Mesodermal cell (in vitro differentiated cells): ENCODE results near the gene AKR1C2. TPM values are rescaled to one million over a fixed set of nuclear protein-coding genes. Genes with fewer than 3 reads are reported as not detected.
A peak's percentile ranks its signal among the peaks of the same experiment; 100 is the strongest.
"Not testable (repeated sequence)": the region's sequence is repeated elsewhere in the genome, so short reads cannot be mapped to it uniquely, and the experiment has no call there.

Experiments
- H3K27ac ChIP-seq: 2 replicates; pipeline ENCODE4 v1.7.0; 2013; ENCODE audit warnings: mild to moderate bottlenecking, low read depth, low read length, moderate library complexity; ENCODE audit not compliant: severe bottlenecking
- H3K36me3 ChIP-seq: 2 replicates; pipeline ENCODE4 v1.7.1; 2013; ENCODE audit warnings: mild to moderate bottlenecking, low read length, moderate library complexity; ENCODE audit not compliant: control insufficient read depth, insufficient read depth
- H3K4me1 ChIP-seq: one replicate; pipeline ENCODE4 v1.7.1; 2013; ENCODE audit warnings: mild to moderate bottlenecking, low read length; ENCODE audit not compliant: insufficient read depth, control insufficient read depth, poor library complexity, severe bottlenecking
- H3K4me3 ChIP-seq: 2 replicates; pipeline ENCODE4 v1.7.0; 2013; ENCODE audit warnings: low read length, control low read depth, mild to moderate bottlenecking; ENCODE audit not compliant: insufficient read depth, poor library complexity, severe bottlenecking; ENCODE audit errors: extremely low read depth
- H3K9me3 ChIP-seq: 2 replicates; pipeline ENCODE4 v1.7.1; 2013; ENCODE audit warnings: mild to moderate bottlenecking, low read length, moderate library complexity; ENCODE audit not compliant: control insufficient read depth
- WGBS, 2 experiments: methylation state at CpG; one replicate each; pipeline ENCODE4 v1.1.5; 2013; ENCODE audit warnings: missing lambda C conversion rate in 2 of 2; ENCODE audit not compliant: insufficient coverage in 2 of 2; 5-methylcytosine and 5-hydroxymethylcytosine counted together
- polyA plus RNA-seq, 2 experiments: library from polyadenylated mRNA; stranded (reverse); fragments of 50-300 nt; gene quantifications; one replicate each; pipeline ENCODE4 v1.2.3, GENCODE V29; 2013

The AKR1C2 gene
- 7.3 TPM for polyA plus RNA-seq (2013, experiment 1 of 2)
- 5.5 TPM for polyA plus RNA-seq (2013, experiment 2 of 2)

DNA sequence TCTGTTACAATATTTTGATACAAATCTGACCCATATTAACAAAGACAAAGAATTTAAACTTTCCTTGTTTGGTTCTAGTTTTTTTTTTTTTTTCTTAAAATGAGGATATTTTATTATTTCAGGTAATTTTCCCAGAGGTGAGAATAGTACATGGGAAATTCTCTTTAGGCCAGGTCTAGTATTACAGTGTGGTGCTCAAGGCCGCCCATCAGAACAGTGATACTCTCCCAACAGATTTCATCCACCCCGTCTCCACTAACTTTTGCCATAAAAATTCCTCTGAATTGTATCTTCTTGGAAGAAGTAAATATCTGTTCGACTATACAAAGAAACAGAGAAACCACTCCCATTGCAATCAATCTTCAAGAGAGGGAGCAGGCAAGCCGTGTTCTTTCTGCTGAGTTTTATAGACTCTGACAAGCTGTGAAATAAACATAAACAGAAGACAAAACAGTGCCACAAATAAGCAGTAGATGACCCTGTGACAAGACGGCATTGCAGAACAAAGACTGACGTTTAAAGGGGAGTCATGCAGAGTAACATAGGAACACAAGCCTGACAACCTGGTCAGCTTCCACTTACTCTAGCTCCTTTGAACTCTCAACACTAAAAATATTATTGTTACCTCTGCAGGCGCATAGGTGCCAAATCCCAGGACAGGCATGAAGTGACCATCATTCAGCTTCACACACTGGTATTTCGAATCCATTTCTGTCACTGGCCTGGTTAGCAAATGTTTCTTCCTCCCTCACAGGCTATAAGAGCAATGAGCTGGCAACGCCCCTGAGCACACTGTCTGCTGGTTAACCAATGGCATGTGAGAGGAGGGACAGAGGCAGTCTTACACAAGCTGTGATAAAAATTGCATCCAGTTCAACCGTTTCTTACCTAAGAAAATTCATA lies at the start of gene AKR1C2:
Gene AKR1C2, minus strand, starts transcription at position 731 of the 903 bp plus-strand sequence. Its CDS starts 22 bp downstream, at position 709.
- not testable (repeated sequence) for H3K36me3 ChIP-seq, H3K9me3 ChIP-seq, H3K4me1 ChIP-seq, H3K27ac ChIP-seq, H3K4me3 ChIP-seq
- 29% methylated on average over 1 of the region's 10 CpGs; no CpG with 5 or more reads in 1 of the 2 experiments for WGBS, 2 experiments

DNA sequence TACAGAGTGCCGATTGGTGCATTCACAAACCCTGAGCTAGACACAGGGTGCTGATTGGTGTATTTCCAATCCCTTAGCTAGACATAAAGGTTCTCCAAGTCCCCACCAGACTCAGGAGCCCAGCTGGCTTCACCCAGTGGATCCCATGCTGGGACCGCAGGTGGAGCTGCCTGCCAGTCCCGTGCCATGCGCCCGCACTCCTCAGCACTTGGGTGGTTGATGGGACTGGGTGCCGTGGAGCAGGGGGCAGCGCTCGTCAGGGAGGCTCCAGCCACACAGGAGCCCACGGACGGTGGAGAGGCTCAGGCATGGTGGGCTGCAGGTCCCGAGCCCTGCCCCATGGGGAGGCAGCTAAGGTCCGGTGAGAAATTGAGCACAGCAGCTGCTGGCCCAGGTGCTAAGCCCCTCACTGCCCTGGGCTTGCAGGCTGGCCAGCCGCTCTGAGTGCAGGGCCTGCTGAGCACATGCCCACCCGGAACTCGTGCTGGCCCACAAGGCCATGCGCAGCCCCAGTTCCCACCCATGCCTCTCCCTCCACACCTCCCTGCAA lies 49.4 kb upstream of the AKR1C2 start:
- not testable (repeated sequence) for H3K27ac ChIP-seq, H3K36me3 ChIP-seq, H3K4me3 ChIP-seq, H3K9me3 ChIP-seq, H3K4me1 ChIP-seq
- WGBS, 2 experiments = 86 to 94% methylated on average over 13 to 14 of the region's 16 CpGs

DNA sequence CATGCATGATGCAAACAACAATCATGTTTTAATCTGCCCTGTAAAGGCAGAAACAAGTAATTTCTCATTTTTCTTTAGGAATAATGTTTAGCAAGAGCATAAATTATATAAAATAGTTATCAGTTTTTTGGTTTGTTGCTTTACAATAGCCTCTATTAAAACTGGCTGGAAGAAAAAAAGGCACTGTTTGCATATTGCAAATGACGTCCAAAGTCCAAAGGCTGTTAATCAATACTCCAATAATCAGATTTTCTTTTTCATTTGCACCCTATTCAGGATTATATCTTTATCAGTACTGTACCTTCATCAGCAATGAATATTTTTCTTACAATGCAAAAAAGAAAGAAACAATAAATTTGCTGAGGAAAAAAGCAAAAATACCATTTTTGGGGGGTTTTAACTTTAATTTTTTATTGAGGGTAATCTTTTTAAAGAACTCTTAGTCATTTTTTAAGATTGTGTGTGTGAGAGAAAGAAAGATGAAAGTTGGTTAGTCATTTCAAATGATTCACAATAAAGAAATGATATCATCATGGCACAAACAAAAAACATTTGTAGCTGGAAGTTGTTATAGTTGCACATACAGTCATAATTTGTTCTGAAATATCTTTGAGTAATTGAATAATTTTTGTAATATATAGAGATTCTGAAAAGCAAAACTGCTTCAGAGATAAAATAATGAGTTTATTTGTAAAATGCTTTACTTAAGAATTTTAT lies 44.4 kb upstream of the AKR1C2 start:
- Histone ChIP-seq H3K27ac (no peak overlapping the region), H3K9me3 (no peaks in the 10 kb centered on the region), H3K36me3 (no peaks in the 10 kb centered on the region), H3K4me1 (no peaks in the 10 kb centered on the region), H3K4me3 (no peak overlapping the region)
- no CpG with 5 or more reads among the region's 1 CpG for WGBS, 2 experiments

DNA sequence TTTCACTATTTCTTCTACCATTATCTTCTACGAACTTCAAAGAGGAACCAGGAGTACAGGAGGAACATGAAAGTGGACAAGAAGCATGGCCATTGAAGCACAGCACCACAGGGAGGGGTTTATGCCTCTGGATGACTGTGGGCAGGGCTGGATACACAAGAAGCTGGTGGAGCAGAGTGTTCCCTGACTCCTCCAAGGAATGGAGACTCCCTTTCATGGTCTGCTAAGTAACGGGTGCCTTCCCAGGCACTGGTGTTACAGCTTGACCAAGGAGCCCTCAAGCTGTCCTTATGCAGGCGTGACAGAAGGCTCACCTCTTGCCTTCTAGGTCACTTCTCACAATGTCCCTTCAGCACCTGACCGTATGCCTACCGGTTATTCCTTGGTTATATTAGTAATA lies 43.4 kb upstream of the AKR1C2 start:
- not testable (repeated sequence) for H3K4me3 ChIP-seq, H3K36me3 ChIP-seq, H3K27ac ChIP-seq, H3K9me3 ChIP-seq, H3K4me1 ChIP-seq
- 88 to 97% methylated on average over 1 to 3 of the region's 5 CpGs for WGBS, 2 experiments

DNA sequence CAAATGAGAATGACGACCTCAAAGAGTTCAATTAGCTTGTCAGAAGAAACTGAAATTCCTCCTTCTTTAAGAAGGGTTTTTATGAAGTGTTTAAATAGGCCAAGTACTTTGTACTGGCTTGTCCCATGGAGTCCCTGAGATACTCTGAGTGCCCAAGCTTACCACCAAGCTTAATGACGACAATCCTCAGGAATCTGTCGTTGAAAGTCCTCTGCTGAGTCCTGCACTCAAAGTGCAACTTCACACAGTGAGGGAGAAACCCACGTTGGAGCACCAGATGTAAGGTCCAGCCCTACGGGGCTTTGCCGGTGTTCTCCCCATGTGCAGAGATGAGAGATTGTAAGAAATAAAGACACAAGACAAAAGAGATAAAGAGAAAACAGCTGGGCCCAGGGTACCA lies 42.8 kb upstream of the AKR1C2 start:
- no peak overlapping the region for H3K4me3 ChIP-seq
- peaks cover 5% of the 10 kb centered on the region for H3K9me3 ChIP-seq
- H3K27ac ChIP-seq = no peak overlapping the region
- H3K36me3 ChIP-seq = no peaks in the 10 kb centered on the region
- WGBS, 2 experiments = 87 to 90% methylated on average over 2 to 5 of the region's 6 CpGs
- no peaks in the 10 kb centered on the region for H3K4me1 ChIP-seq

DNA sequence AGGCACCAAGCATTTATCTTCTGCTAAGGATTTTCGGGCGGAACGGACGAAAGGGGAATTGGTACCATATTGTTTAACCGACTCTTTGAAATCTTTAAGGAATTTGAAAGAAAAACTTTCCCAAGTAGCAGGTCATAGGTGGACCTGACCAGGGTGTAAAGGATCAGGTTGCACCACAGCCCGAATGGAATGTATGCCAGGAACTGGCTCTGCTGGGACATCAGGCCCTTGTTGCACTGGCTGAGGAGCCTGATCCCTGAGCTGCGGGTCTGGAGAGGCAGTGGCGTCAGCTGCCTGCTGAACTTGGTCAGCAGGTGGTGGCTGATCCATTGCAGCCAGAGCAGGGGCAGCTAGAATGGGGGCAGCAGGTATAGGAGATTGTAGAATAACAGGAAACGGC lies 41.4 kb upstream of the AKR1C2 start:
- no peaks in the 10 kb centered on the region for H3K36me3 ChIP-seq
- H3K4me1 ChIP-seq = peaks cover 4% of the 10 kb centered on the region
- no peak overlapping the region for H3K4me3 ChIP-seq
- WGBS, 2 experiments = 88 to 94% methylated on average over 9 of the region's 9 CpGs
- no peak overlapping the region for H3K27ac ChIP-seq
- peaks cover 14% of the 10 kb centered on the region for H3K9me3 ChIP-seq

DNA sequence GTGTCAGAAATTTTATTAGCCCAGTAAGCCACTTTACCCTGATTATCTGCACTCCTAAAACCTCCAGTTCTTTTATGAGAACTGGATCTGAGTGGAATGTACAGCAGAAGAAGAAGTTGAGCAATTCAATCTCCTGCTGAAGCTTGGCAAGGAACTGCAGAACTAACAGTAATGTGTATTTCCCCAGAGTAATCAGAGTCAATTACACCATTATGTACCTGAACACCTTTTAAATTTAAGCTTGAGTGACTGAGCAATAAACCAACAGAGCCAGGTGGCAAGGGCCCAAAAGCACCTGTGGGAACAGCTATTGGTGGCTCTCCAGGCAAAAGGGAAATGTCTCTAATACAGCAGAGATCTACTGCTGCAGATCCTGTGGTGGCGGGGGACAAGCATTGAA lies 40.1 kb upstream of the AKR1C2 start:
- no peaks in the 10 kb centered on the region for H3K36me3 ChIP-seq
- H3K4me3 ChIP-seq = no peak overlapping the region
- 80 to 90% methylated on average over 1 of the region's 1 CpG for WGBS, 2 experiments
- peaks cover 20% of the 10 kb centered on the region for H3K9me3 ChIP-seq
- no peak overlapping the region for H3K27ac ChIP-seq
- peaks cover 4% of the 10 kb centered on the region for H3K4me1 ChIP-seq

DNA sequence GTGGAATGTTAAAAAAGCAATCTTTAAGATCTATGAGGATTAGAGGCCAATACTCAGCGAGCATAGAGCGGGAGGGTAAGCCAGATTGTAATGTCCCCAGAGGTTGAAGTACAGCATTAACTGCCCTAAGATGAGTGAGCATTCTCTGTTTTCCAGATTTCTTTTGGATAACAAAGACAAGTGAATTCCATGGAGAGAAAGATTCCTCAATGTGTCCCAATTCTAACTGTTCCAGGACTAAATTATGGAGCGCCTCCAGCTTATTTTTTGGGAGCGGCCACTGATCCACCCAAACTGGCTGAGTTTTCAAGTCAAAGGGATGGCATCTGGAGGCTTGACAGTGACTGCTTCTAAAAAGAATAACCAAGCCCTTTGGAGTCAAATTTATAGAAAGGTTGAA lies 39.3 kb upstream of the AKR1C2 start:
- Histone ChIP-seq H3K4me3 (no peak overlapping the region), H3K36me3 (no peaks in the 10 kb centered on the region), H3K4me1 (peaks cover 4% of the 10 kb centered on the region), H3K9me3 (peaks cover 20% of the 10 kb centered on the region), H3K27ac (no peak overlapping the region)
- 63 to 82% methylated on average over 3 to 4 of the region's 4 CpGs for WGBS, 2 experiments

DNA sequence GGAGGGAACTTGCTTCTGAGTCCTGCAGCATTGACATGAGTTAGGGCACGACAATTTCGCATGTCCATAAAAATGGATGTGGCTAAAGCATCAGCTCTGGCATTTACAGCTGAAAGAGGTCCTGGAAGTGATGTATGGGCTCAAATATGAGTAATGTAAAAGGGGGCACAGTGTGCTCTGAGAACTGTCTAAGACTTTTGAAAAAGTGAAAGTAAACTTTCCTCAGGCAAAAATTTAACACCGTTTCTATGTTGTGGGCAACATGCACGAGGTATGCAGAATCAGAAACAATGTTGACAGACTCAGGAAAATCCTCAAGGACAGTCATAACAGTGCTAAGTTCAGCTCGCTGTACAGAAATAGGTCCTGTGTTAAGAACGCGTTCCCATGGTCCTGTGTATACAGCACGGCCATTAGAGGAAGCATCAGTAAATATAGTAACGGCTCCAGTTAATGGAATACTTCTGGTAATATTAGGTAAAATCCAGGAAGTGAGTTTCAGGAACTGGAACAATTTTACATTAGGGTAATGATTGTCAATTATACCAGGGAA lies 37.9 kb upstream of the AKR1C2 start:
- H3K9me3 ChIP-seq = peaks cover 20% of the 10 kb centered on the region
- WGBS, 2 experiments = 97 to 98% methylated on average over 8 to 9 of the region's 9 CpGs
- peak overlapping the region; percentile 31 for H3K27ac ChIP-seq
- no peak overlapping the region for H3K4me3 ChIP-seq
- H3K36me3 ChIP-seq = no peaks in the 10 kb centered on the region
- H3K4me1 ChIP-seq = peaks cover 4% of the 10 kb centered on the region

DNA sequence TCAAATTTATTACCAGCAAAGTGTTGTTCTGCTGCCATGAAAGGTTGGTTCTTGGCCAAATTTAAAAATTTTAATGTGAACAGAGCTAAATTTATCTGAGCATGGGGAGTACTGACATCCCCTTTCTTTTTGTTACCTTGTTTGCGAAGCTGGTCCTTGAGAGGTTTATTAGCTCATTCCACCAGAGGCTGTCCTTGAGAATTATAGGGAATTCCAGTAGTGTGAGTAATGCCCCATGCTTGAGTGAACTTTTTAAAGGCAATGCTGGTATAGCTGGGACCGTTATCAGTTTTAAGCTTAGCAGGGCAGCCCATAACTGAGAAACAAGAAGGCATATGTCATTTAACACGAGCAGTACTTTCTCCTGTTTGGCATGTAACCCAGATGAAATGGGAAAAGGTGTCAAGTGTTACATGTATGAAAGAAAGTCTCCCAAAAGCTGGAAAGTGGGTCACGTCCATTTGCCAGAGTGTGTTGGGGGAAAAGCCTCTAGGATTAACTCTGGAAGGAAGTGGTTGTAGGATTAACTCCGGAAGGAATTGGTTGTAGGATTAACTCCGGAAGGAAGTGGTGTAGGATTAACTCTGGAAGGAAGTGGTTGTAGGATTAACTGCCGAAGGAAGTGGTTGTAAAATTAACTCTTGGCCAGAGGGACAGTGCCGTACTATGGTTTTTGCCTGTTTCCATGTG lies 37.3 kb upstream of the AKR1C2 start:
- H3K4me3 ChIP-seq = no peak overlapping the region
- H3K36me3 ChIP-seq = no peaks in the 10 kb centered on the region
- H3K9me3 ChIP-seq = peaks cover 20% of the 10 kb centered on the region
- H3K27ac ChIP-seq = peak overlapping the region; percentile 31
- peaks cover 4% of the 10 kb centered on the region for H3K4me1 ChIP-seq
- WGBS, 2 experiments = 85 to 91% methylated on average over 7 to 8 of the region's 8 CpGs
